OCI-LY3 (cell line): Measurements from ENCODE around the gene B9D2.

Experiments used
- EZH2phosphoT487 ChIP-seq: fragments of 200-600 bp; shearing (Covaris generic); IDR thresholded peaks from 2 replicates; pipeline ENCODE4 v1.6.1; 2018; ENCODE audit warnings: antibody characterized with exemption, mixed run types, low read depth
- TF ChIP-seq, protein P1 (sequence below): fragments of 200-600, 300-600 bp; sonication (generic); IDR thresholded peaks from 2 replicates; pipeline ENCODE4 v1.5.1; 2014; ENCODE audit warnings: antibody characterized with exemption, low read length, low read depth

DNA sequence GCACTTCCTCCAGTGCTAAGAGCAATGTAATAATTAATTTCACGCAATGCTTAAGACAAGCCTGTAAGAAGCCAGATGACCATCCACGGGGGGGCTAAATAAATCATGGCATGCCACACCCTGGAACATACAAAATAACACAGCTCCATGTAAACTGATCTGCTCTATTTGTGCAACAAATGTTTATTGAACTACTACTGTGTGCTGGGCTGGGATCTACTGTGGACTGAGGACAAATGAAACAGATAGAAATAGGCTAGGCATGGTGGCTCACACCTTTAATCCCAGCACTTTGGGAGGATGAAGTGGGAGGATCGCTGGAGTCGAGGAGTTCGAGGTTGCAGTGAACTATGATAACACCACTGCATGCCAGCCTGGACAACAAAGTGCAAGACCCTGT, 31.5 kb downstream of the B9D2 start:
- TF ChIP-seq, protein P1, sequence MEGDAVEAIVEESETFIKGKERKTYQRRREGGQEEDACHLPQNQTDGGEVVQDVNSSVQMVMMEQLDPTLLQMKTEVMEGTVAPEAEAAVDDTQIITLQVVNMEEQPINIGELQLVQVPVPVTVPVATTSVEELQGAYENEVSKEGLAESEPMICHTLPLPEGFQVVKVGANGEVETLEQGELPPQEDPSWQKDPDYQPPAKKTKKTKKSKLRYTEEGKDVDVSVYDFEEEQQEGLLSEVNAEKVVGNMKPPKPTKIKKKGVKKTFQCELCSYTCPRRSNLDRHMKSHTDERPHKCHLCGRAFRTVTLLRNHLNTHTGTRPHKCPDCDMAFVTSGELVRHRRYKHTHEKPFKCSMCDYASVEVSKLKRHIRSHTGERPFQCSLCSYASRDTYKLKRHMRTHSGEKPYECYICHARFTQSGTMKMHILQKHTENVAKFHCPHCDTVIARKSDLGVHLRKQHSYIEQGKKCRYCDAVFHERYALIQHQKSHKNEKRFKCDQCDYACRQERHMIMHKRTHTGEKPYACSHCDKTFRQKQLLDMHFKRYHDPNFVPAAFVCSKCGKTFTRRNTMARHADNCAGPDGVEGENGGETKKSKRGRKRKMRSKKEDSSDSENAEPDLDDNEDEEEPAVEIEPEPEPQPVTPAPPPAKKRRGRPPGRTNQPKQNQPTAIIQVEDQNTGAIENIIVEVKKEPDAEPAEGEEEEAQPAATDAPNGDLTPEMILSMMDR = no peak
- TF ChIP-seq EZH2phosphoT487 = no peak
